Measurements from ENCODE around the gene PAPSS1. TPM values are rescaled to one million over a fixed set of nuclear protein-coding genes. Genes with fewer than 3 reads are reported as not detected.

PAPSS1 gene
- total and polyA plus RNA-seq, 2 of the 8 experiments (the other 6 are each of a cell fraction or from before 2014, with no cell fraction given): 79.2 to 98.5 TPM

- Histone ChIP-seq H3K36me3 (ENCODE audit: control insufficient read depth in 2 of 4, insufficient read depth in 4 of 4, low read length in 3 of 4) (peaks cover 0 to 11% (median 2%) of the 10 kb centered on the region in 4 experiments; a peak in 2 of 8 replicates), H3K4ac (replicated peaks; ENCODE audit: insufficient read length, low read depth, low read length) (no peak overlapping the region), H3K79me1 (ENCODE audit: low read depth, low read length) (no peaks in the 10 kb centered on the region), H2BK20ac (ENCODE audit: low read length) (no peak overlapping the region), H2BK15ac (ENCODE audit: low read length) (no peak overlapping the region), H3K18ac (ENCODE audit: extremely low read depth, low read length) (no peak overlapping the region), H3K23ac (ENCODE audit: insufficient read length) (no peak overlapping the region), H2BK120ac (replicated peaks; ENCODE audit: low read depth, low read length) (no peak overlapping the region), H3K27ac (ENCODE audit: low read depth, low read length) (no peak overlapping the region), H4K91ac (replicated peaks; ENCODE audit: insufficient read length, low read length) (no peak overlapping the region), H2AFZ (ENCODE audit: low read length) (no peak overlapping the region), H2AK5ac (ENCODE audit: low read depth, low read length) (no peak overlapping the region), H3K9me3 (ENCODE audit: insufficient read depth in 2 of 2, low read depth in 1 of 2, low read length in 1 of 2) (no peaks in the 10 kb centered on the region), H3K79me2 (ENCODE audit: control insufficient read depth in 1 of 2, insufficient read depth in 2 of 2, low read length in 2 of 2) (no peaks in the 10 kb centered on the region), H3K4me2 (ENCODE audit: insufficient read depth in 1 of 2, low read depth in 2 of 2, low read length in 2 of 2) (no peak overlapping the region), H3K56ac (replicated peaks; ENCODE audit: insufficient read length, low read depth, low read length) (no peak overlapping the region), H4K8ac (ENCODE audit: extremely low read depth, insufficient read depth, low read length) (no peak overlapping the region), H3K4me1 (replicated peaks in 1 of 4; ENCODE audit: control insufficient read depth in 3 of 4, insufficient read depth in 4 of 4, low read length in 3 of 4) (peaks cover 0 to 3% (median 1%) of the 10 kb centered on the region in 4 experiments; a peak in 3 of 7 replicates), H2BK12ac (ENCODE audit: low read depth, low read length) (no peak overlapping the region), H3K4me3 (ENCODE audit: extremely low read depth in 1 of 4, insufficient read depth in 2 of 4, low read depth in 3 of 4, low read length in 4 of 4) (no peak overlapping the region), H3K23me2 (ENCODE audit: low read depth, low read length) (no peaks in the 10 kb centered on the region), H3K27me3 (replicated peaks in 1 of 4; ENCODE audit: control insufficient read depth in 3 of 4, extremely low read depth in 1 of 4, insufficient read depth in 3 of 4, low read length in 3 of 4) (no peaks in the 10 kb centered on the region), H3K9ac (replicated peaks in 1 of 4; ENCODE audit: extremely low read depth in 1 of 4, low read depth in 3 of 4, low read length in 3 of 4) (no peak overlapping the region), H2BK5ac (ENCODE audit: low read depth, low read length) (no peak overlapping the region), H4K20me1 (replicated peaks in 1 of 2; ENCODE audit: control insufficient read depth in 1 of 2, insufficient read depth in 2 of 2, low read length in 2 of 2) (no peaks in the 10 kb centered on the region), H3K14ac (ENCODE audit: insufficient read length) (no peak overlapping the region), H4K5ac (ENCODE audit: insufficient read length, low read depth, low read length) (no peak overlapping the region)
- POLR2A ChIA-PET (ENCODE audit: partially characterized antibody): no interaction called here
- no peak for FAIRE-seq
- TF ChIP-seq ATF3 (IDR thresholded peaks at IDR 0.05; ENCODE audit: insufficient read depth, low read depth, low read length): no peak
- no peak for TF ChIP-seq SIN3A (conservative IDR thresholded peaks at IDR 0.05 in 1 of 2, IDR thresholded peaks at IDR 0.05 in 1 of 2; ENCODE audit: low read depth in 1 of 2, low read length in 2 of 2)
- TF ChIP-seq TEAD4 (IDR thresholded peaks at IDR 0.05; ENCODE audit: low read depth, low read length): no peak
- TF ChIP-seq SP1 (IDR thresholded peaks at IDR 0.05; ENCODE audit: low read depth, low read length): no peak
- no peak for TF ChIP-seq RNF2 (IDR thresholded peaks at IDR 0.05; ENCODE audit: borderline replicate concordance, low read depth, low read length, missing control alignments, poor library complexity, severe bottlenecking)
- no peak for TF ChIP-seq SIX5 (IDR thresholded peaks at IDR 0.05; ENCODE audit: low read depth, low read length)
- no peak for TF ChIP-seq MAFK (IDR thresholded peaks at IDR 0.05; ENCODE audit: low read depth, low read length)
- no peak for TF ChIP-seq CREB1 (IDR thresholded peaks at IDR 0.05)
- no peak for TF ChIP-seq NRF1 (IDR thresholded peaks at IDR 0.05; ENCODE audit: low read depth, low read length)
- TF ChIP-seq RFX5 (IDR thresholded peaks at IDR 0.05; ENCODE audit: borderline replicate concordance, low read depth, low read length): no peak
- no peak for TF ChIP-seq EGR1 (IDR thresholded peaks at IDR 0.05; ENCODE audit: borderline replicate concordance, low read depth, low read length)
- DNase-seq (ENCODE audit: low read depth in 1 of 2, low spot score in 2 of 2): no peak
- CTCF ChIA-PET (ENCODE audit: partially characterized antibody): interaction anchor here (0.9 to 3.3 kb wide), 4 partner anchors 9 to 136 kb away, joined by 3 to 25 read pairs (median 4); no protein-coding TSS in a partner anchor
Observed at GRCh38 chr4:107655289-107655688, 64.7 kb downstream of the PAPSS1 start.

Data from H1 (cell line).